ENCODE data around the gene CPLX4. TPM values are rescaled to one million over a fixed set of nuclear protein-coding genes. Genes with fewer than 3 reads are reported as not detected.

The CPLX4 gene
- total RNA-seq, 2 donors from 2014 or later = not detected

- H3K4me1 Mint-ChIP-seq (ENCODE audit: low read depth) = peaks cover 37% of the 10 kb centered on the region
- H3K9me3 Mint-ChIP-seq = peaks cover 0 to 3% of the 10 kb centered on the region in 2 donors
- peak overlapping the region; percentile 93 for H3K27ac Mint-ChIP-seq
- DNase-seq = no peak
- ATAC-seq (replicated peaks in 1 of 2) = peak; percentile 67 to 69
- no peaks in the 10 kb centered on the region for H3K27me3 Mint-ChIP-seq (ENCODE audit: low read depth)
- H3K4me3 Mint-ChIP-seq = peak overlapping the region; percentile 27 to 78
- H3K36me3 Mint-ChIP-seq (ENCODE audit: insufficient read depth in 2 of 2) = peaks cover 48 to 80% of the 10 kb centered on the region in 2 donors
These were observed 22.4 kb upstream of the CPLX4 start for GRCh38 chr18:59340817-59341216.

GRCh38 chr18:59340312-59340711, 21.9 kb upstream of the CPLX4 start:
- peak overlapping the region; percentile 93 for H3K27ac Mint-ChIP-seq
- H3K36me3 Mint-ChIP-seq (ENCODE audit: insufficient read depth in 2 of 2) = peaks cover 46 to 78% of the 10 kb centered on the region in 2 donors
- no peak for DNase-seq
- H3K4me1 Mint-ChIP-seq (ENCODE audit: low read depth) = peaks cover 37% of the 10 kb centered on the region
- no peaks in the 10 kb centered on the region for H3K27me3 Mint-ChIP-seq (ENCODE audit: low read depth)
- H3K4me3 Mint-ChIP-seq = peak overlapping the region in 1 of 2 donors; percentile 78
- ATAC-seq (replicated peaks in 1 of 2) = no peak
- H3K9me3 Mint-ChIP-seq = peaks cover 0 to 3% of the 10 kb centered on the region in 2 donors

- peaks cover 13 to 33% of the 10 kb centered on the region in 2 donors for H3K36me3 Mint-ChIP-seq (ENCODE audit: insufficient read depth in 2 of 2)
- DNase-seq (no peak), ATAC-seq (replicated peaks in 1 of 2) (no peak)
- no peak overlapping the region for H3K27ac Mint-ChIP-seq
- no peak overlapping the region for H3K4me3 Mint-ChIP-seq
- no peaks in the 10 kb centered on the region for H3K4me1 Mint-ChIP-seq (ENCODE audit: low read depth)
- H3K27me3 Mint-ChIP-seq (ENCODE audit: low read depth) = no peaks in the 10 kb centered on the region
- H3K9me3 Mint-ChIP-seq = no peaks in the 10 kb centered on the region
These were observed 14.5 kb upstream of the CPLX4 start for GRCh38 chr18:59332986-59333385.

GRCh38 chr18:59328683-59329082, 10.2 kb upstream of the CPLX4 start:
- Mint-ChIP-seq H3K9me3 (no peaks in the 10 kb centered on the region), H3K27ac (no peak overlapping the region), H3K36me3 (ENCODE audit: insufficient read depth in 2 of 2) (peaks cover 4 to 19% of the 10 kb centered on the region in 2 donors), H3K4me1 (ENCODE audit: low read depth) (no peaks in the 10 kb centered on the region), H3K27me3 (ENCODE audit: low read depth) (no peaks in the 10 kb centered on the region), H3K4me3 (no peak overlapping the region)
- no peak for ATAC-seq (replicated peaks in 1 of 2)
- DNase-seq = no peak

GRCh38 chr18:59325965-59326364, 7.5 kb upstream of the CPLX4 start:
- H3K4me1 Mint-ChIP-seq (ENCODE audit: low read depth) = no peaks in the 10 kb centered on the region
- DNase-seq (no peak), ATAC-seq (replicated peaks in 1 of 2) (no peak)
- H3K36me3 Mint-ChIP-seq (ENCODE audit: insufficient read depth in 2 of 2) = peaks cover 2 to 11% of the 10 kb centered on the region in 2 donors
- no peak overlapping the region for H3K4me3 Mint-ChIP-seq
- peaks cover 2% of the 10 kb centered on the region for H3K27me3 Mint-ChIP-seq (ENCODE audit: low read depth)
- H3K27ac Mint-ChIP-seq = no peak overlapping the region
- H3K9me3 Mint-ChIP-seq = no peaks in the 10 kb centered on the region

- no peak overlapping the region for H3K27ac Mint-ChIP-seq
- peaks cover 10% of the 10 kb centered on the region for H3K27me3 Mint-ChIP-seq (ENCODE audit: low read depth)
- no peaks in the 10 kb centered on the region for H3K4me1 Mint-ChIP-seq (ENCODE audit: low read depth)
- DNase-seq (no peak), ATAC-seq (replicated peaks in 1 of 2) (no peak)
- no peaks in the 10 kb centered on the region for H3K9me3 Mint-ChIP-seq
- H3K4me3 Mint-ChIP-seq = no peak overlapping the region
- H3K36me3 Mint-ChIP-seq (ENCODE audit: insufficient read depth in 2 of 2) = peaks cover 2 to 11% of the 10 kb centered on the region in 2 donors
These were observed 6.1 kb upstream of the CPLX4 start for GRCh38 chr18:59324623-59324971.

- peaks cover 10% of the 10 kb centered on the region for H3K27me3 Mint-ChIP-seq (ENCODE audit: low read depth)
- H3K9me3 Mint-ChIP-seq = no peaks in the 10 kb centered on the region
- no peak overlapping the region for H3K27ac Mint-ChIP-seq
- ATAC-seq (replicated peaks in 1 of 2) (no peak), DNase-seq (no peak)
- no peak overlapping the region for H3K4me3 Mint-ChIP-seq
- peaks cover 2 to 9% of the 10 kb centered on the region in 2 donors for H3K36me3 Mint-ChIP-seq (ENCODE audit: insufficient read depth in 2 of 2)
- no peaks in the 10 kb centered on the region for H3K4me1 Mint-ChIP-seq (ENCODE audit: low read depth)
These were observed 5.6 kb upstream of the CPLX4 start for GRCh38 chr18:59323931-59324622.

- Mint-ChIP-seq H3K27ac (no peak overlapping the region), H3K36me3 (ENCODE audit: insufficient read depth in 2 of 2) (no peaks in the 10 kb centered on the region), H3K4me3 (no peak overlapping the region), H3K9me3 (no peaks in the 10 kb centered on the region), H3K4me1 (ENCODE audit: low read depth) (no peaks in the 10 kb centered on the region), H3K27me3 (ENCODE audit: low read depth) (peaks cover 44% of the 10 kb centered on the region)
- DNase-seq = no peak
- ATAC-seq (replicated peaks in 1 of 2) = no peak
These were observed 6.8 kb downstream of the CPLX4 start for GRCh38 chr18:59311631-59312030.

GRCh38 chr18:59308938-59309260, 9.6 kb downstream of the CPLX4 start:
- ATAC-seq (replicated peaks in 1 of 2) (no peak), DNase-seq (no peak)
- Mint-ChIP-seq H3K36me3 (ENCODE audit: insufficient read depth in 2 of 2) (no peaks in the 10 kb centered on the region), H3K9me3 (no peaks in the 10 kb centered on the region), H3K4me3 (peak overlapping the region in 1 of 2 donors; percentile 72), H3K4me1 (ENCODE audit: low read depth) (no peaks in the 10 kb centered on the region), H3K27me3 (ENCODE audit: low read depth) (peaks cover 49% of the 10 kb centered on the region), H3K27ac (no peak overlapping the region)

GRCh38 chr18:59308248-59308937, 10.1 kb downstream of the CPLX4 start:
- ATAC-seq (replicated peaks in 1 of 2) (peak; percentile 95), DNase-seq (peak; percentile 77 to 81)
- no peaks in the 10 kb centered on the region for H3K36me3 Mint-ChIP-seq (ENCODE audit: insufficient read depth in 2 of 2)
- H3K4me3 Mint-ChIP-seq = peak overlapping the region; percentile 53 to 72
- no peaks in the 10 kb centered on the region for H3K4me1 Mint-ChIP-seq (ENCODE audit: low read depth)
- H3K9me3 Mint-ChIP-seq = no peaks in the 10 kb centered on the region
- peaks cover 50% of the 10 kb centered on the region for H3K27me3 Mint-ChIP-seq (ENCODE audit: low read depth)
- H3K27ac Mint-ChIP-seq = no peak overlapping the region

GRCh38 chr18:59306640-59307039, 11.8 kb downstream of the CPLX4 start:
- Mint-ChIP-seq H3K36me3 (ENCODE audit: insufficient read depth in 2 of 2) (no peaks in the 10 kb centered on the region), H3K9me3 (no peaks in the 10 kb centered on the region), H3K4me3 (no peak overlapping the region), H3K27ac (no peak overlapping the region), H3K4me1 (ENCODE audit: low read depth) (no peaks in the 10 kb centered on the region), H3K27me3 (ENCODE audit: low read depth) (peaks cover 52% of the 10 kb centered on the region)
- DNase-seq (no peak), ATAC-seq (replicated peaks in 1 of 2) (no peak)

- no peaks in the 10 kb centered on the region for H3K36me3 Mint-ChIP-seq (ENCODE audit: insufficient read depth in 2 of 2)
- DNase-seq (no peak), ATAC-seq (replicated peaks in 1 of 2) (no peak)
- H3K4me1 Mint-ChIP-seq (ENCODE audit: low read depth) = no peaks in the 10 kb centered on the region
- no peaks in the 10 kb centered on the region for H3K9me3 Mint-ChIP-seq
- H3K27me3 Mint-ChIP-seq (ENCODE audit: low read depth) = peaks cover 40% of the 10 kb centered on the region
- no peak overlapping the region for H3K4me3 Mint-ChIP-seq
- H3K27ac Mint-ChIP-seq = no peak overlapping the region
These were observed 13.2 kb downstream of the CPLX4 start for GRCh38 chr18:59305295-59305694.

- ATAC-seq (replicated peaks in 1 of 2) (no peak), DNase-seq (no peak)
- Mint-ChIP-seq H3K36me3 (ENCODE audit: insufficient read depth in 2 of 2) (no peaks in the 10 kb centered on the region), H3K9me3 (no peaks in the 10 kb centered on the region), H3K27me3 (ENCODE audit: low read depth) (peaks cover 28% of the 10 kb centered on the region), H3K4me1 (ENCODE audit: low read depth) (no peaks in the 10 kb centered on the region), H3K27ac (no peak overlapping the region), H3K4me3 (no peak overlapping the region)
These were observed 14.7 kb downstream of the CPLX4 start for GRCh38 chr18:59303656-59304195.

Measured in activated T-cell treated with anti-CD3 and anti-CD28 coated beads, Interleukin-2, amount 50 U/mL, for 72 hours (primary cell).